MM.1S (cell line): ENCODE results near the gene BICC1.

ENCODE experiments used
- DNase-seq: peaks from one replicate; pipeline ENCODE4 v3.0.0-alpha.2; 2015
- H2AFZ ChIP-seq: fragments of 300-600 bp; sonication (generic); 2 replicates; pipeline ENCODE4 v1.6.0; 2016; ENCODE audit warnings: antibody characterized with exemption, low read length
- H3F3A ChIP-seq: fragments of 300-600 bp; sonication (generic); 2 replicates; pipeline ENCODE4 v1.6.1; 2016; ENCODE audit warnings: mild to moderate bottlenecking, antibody characterized with exemption, low read length, moderate library complexity, mixed read lengths; ENCODE audit not compliant: insufficient read depth
- H3K27ac ChIP-seq: fragments of 300-600 bp; sonication (generic); 2 replicates; pipeline ENCODE4 v1.5.1; 2016; ENCODE audit warnings: mild to moderate bottlenecking, low read length
- H3K27me3 ChIP-seq: fragments of 300-600 bp; sonication (generic); replicated peaks from 2 replicates; pipeline ENCODE4 v1.6.0; 2016; ENCODE audit warnings: low read length; ENCODE audit not compliant: insufficient read depth
- H3K36me3 ChIP-seq: fragments of 300-600 bp; sonication (generic); replicated peaks from 2 replicates; pipeline ENCODE4 v1.6.1; 2016; ENCODE audit warnings: mild to moderate bottlenecking, low read length, mixed read lengths; ENCODE audit not compliant: insufficient read depth
- H3K4me1 ChIP-seq: fragments of 300-600 bp; sonication (generic); 2 replicates; pipeline ENCODE4 v1.6.1; 2016; ENCODE audit warnings: low read length, mixed read lengths
- H3K4me2 ChIP-seq: fragments of 300-600 bp; sonication (generic); 2 replicates; pipeline ENCODE4 v1.6.0; 2016; ENCODE audit warnings: low read depth, low read length
- H3K4me3 ChIP-seq: fragments of 300-600 bp; sonication (generic); 2 replicates; pipeline ENCODE4 v1.5.1; 2016; ENCODE audit warnings: low read length, mixed read lengths
- H3K79me2 ChIP-seq: fragments of 300-600 bp; sonication (generic); 2 replicates; pipeline ENCODE4 v1.6.1; 2016; ENCODE audit warnings: mixed run types, low read length, mixed read lengths
- H3K9ac ChIP-seq: fragments of 300-600 bp; sonication (generic); 2 replicates; pipeline ENCODE4 v1.6.1; 2016; ENCODE audit warnings: low read length, mixed read lengths
- H3K9me2 ChIP-seq: fragments of 300-600 bp; sonication (generic); replicated peaks from 2 replicates; pipeline ENCODE4 v1.6.1; 2016; ENCODE audit warnings: mild to moderate bottlenecking, low read length, mixed read lengths; ENCODE audit not compliant: insufficient read depth
- H3K9me3 ChIP-seq: fragments of 300-600 bp; sonication (generic); replicated peaks from 2 replicates; pipeline ENCODE4 v1.6.1; 2016; ENCODE audit warnings: mild to moderate bottlenecking, low read length, mixed read lengths; ENCODE audit not compliant: insufficient read depth
- H4K20me1 ChIP-seq: fragments of 300-600 bp; sonication (generic); 2 replicates; pipeline ENCODE4 v1.6.1; 2016; ENCODE audit warnings: mild to moderate bottlenecking, low read length, moderate library complexity, mixed read lengths; ENCODE audit not compliant: insufficient read depth
- EZH2 ChIP-seq: fragments of 300-600 bp; sonication (generic); optimal IDR thresholded peaks from 2 replicates; pipeline ENCODE3; 2017; ENCODE audit warnings: low read depth, mild to moderate bottlenecking, antibody characterized with exemption, low read length, mixed read lengths
- EZH2phosphoT487 ChIP-seq: fragments of 300-600 bp; sonication (generic); IDR thresholded peaks from 2 replicates; pipeline ENCODE4 v1.6.1; 2018; ENCODE audit warnings: antibody characterized with exemption, low read length
- TF ChIP-seq, protein P1 (sequence below): fragments of 300-600 bp; sonication (generic); IDR thresholded peaks from 2 replicates; pipeline ENCODE4 v1.5.1; 2016; ENCODE audit warnings: antibody characterized with exemption, low read length, mixed read lengths

BICC1 gene

DNA sequence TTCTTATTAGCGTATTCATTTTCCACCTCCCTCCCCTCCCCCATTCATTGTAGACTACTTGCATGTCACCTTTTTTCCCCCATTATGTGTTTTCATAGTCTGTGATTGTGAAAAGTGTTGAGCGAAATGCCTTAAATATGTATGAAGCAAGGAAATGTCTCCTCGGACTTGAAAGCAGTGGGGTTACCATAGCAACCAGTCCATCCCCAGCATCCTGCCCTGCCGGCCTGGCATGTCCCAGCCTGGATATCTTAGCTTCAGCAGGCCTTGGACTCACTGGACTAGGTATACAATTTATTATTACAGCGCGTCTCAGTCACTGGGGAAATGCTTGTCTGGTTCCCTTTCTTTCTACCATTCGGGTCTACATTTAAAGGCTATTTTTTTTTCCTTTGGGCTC, 283.6 kb downstream of the BICC1 start:
- H3K27me3 ChIP-seq, result no peaks in the 10 kb centered on the region
- no peak overlapping the region for H3K9ac ChIP-seq
- H3K9me2 ChIP-seq, result no peaks in the 10 kb centered on the region
- no peaks in the 10 kb centered on the region for H3K79me2 ChIP-seq
- no peak for DNase-seq
- H3F3A ChIP-seq, result no peaks in the 10 kb centered on the region
- TF ChIP-seq, protein P1, sequence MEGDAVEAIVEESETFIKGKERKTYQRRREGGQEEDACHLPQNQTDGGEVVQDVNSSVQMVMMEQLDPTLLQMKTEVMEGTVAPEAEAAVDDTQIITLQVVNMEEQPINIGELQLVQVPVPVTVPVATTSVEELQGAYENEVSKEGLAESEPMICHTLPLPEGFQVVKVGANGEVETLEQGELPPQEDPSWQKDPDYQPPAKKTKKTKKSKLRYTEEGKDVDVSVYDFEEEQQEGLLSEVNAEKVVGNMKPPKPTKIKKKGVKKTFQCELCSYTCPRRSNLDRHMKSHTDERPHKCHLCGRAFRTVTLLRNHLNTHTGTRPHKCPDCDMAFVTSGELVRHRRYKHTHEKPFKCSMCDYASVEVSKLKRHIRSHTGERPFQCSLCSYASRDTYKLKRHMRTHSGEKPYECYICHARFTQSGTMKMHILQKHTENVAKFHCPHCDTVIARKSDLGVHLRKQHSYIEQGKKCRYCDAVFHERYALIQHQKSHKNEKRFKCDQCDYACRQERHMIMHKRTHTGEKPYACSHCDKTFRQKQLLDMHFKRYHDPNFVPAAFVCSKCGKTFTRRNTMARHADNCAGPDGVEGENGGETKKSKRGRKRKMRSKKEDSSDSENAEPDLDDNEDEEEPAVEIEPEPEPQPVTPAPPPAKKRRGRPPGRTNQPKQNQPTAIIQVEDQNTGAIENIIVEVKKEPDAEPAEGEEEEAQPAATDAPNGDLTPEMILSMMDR, result no peak
- no peak for TF ChIP-seq EZH2phosphoT487
- no peak for TF ChIP-seq EZH2
- no peak overlapping the region for H3K4me3 ChIP-seq
- H3K27ac ChIP-seq, result no peak overlapping the region
- H2AFZ ChIP-seq, result no peak overlapping the region
- no peaks in the 10 kb centered on the region for H3K9me3 ChIP-seq
- no peaks in the 10 kb centered on the region for H3K4me1 ChIP-seq
- no peaks in the 10 kb centered on the region for H4K20me1 ChIP-seq
- H3K4me2 ChIP-seq, result no peak overlapping the region
- H3K36me3 ChIP-seq, result no peaks in the 10 kb centered on the region

GRCh38 chr10:58796824-58797223, 284.2 kb downstream of the BICC1 start:
- H3K36me3 ChIP-seq, result no peaks in the 10 kb centered on the region
- no peaks in the 10 kb centered on the region for H3F3A ChIP-seq
- no peak for DNase-seq
- no peak overlapping the region for H3K9ac ChIP-seq
- no peak overlapping the region for H3K27ac ChIP-seq
- no peaks in the 10 kb centered on the region for H3K79me2 ChIP-seq
- no peaks in the 10 kb centered on the region for H3K9me3 ChIP-seq
- no peaks in the 10 kb centered on the region for H3K27me3 ChIP-seq
- no peak overlapping the region for H3K4me2 ChIP-seq
- no peak overlapping the region for H2AFZ ChIP-seq
- no peak overlapping the region for H3K4me3 ChIP-seq
- H3K4me1 ChIP-seq, result no peaks in the 10 kb centered on the region
- no peak for TF ChIP-seq EZH2phosphoT487
- no peak for TF ChIP-seq EZH2
- TF ChIP-seq, protein P1, result no peak
- H4K20me1 ChIP-seq, result no peaks in the 10 kb centered on the region
- no peaks in the 10 kb centered on the region for H3K9me2 ChIP-seq

DNA sequence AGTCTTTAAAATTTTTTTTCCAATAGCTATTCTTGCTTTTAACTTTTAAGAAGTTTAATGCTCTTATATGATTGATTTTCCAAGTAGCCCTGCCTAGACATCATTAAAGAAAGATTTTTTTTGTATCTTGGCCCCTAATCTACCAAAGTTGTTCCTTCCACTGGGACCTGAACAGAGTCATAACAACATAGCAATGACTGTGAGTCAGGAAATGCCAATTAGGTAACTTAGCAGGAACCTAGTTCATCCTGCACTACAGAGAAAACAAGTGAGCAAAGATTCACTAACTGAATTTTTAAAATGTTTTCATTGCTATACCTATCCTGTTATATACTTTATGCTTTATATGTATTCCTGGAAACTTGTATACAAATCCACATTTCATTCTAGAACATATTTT, 284.7 kb downstream of the BICC1 start:
- Histone ChIP-seq H3K4me1 (no peaks in the 10 kb centered on the region), H3K4me2 (no peak overlapping the region), H3K9me3 (no peaks in the 10 kb centered on the region), H3K27ac (no peak overlapping the region), H3K9me2 (no peaks in the 10 kb centered on the region), H4K20me1 (no peaks in the 10 kb centered on the region), H3F3A (no peaks in the 10 kb centered on the region), H3K27me3 (no peaks in the 10 kb centered on the region), H3K9ac (no peak overlapping the region), H2AFZ (no peak overlapping the region), H3K79me2 (no peaks in the 10 kb centered on the region), H3K4me3 (no peak overlapping the region), H3K36me3 (no peaks in the 10 kb centered on the region)
- TF ChIP-seq EZH2 (no peak), EZH2phosphoT487 (no peak)
- TF ChIP-seq, protein P1, result no peak
- DNase-seq, result no peak
